Measurements from ENCODE around the gene LMF2. TPM values are rescaled to one million over a fixed set of nuclear protein-coding genes. Genes with fewer than 3 reads are reported as not detected.

LMF2 gene
- total RNA-seq, 1 experiment from 2014 or later, result 56.9 TPM

DNA sequence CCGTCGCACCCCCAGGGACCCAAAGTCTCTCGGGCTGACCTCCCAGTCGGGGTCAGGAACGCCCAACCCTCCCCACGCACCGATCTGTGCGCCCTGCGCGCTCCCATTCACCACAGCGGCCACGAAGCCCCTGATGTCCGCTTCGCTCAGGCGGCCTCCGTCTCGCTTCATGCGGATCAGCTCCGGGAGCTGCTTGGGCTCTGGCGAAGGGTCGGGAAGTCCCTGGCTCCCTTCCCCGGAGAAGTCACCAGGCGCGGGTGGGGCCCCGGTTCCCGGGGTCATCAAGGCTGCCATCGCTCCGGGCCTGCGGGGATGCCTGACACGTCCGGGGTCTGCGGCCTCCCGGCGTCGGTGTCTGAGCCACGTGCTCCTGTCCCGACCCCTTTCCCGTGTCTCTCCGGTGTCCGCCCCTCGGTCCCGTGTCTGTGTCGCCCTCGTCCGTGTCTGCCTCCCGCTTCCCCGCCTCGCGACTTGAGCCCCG, 22.0 kb upstream of the LMF2 start:
- Histone ChIP-seq H3K9me3 (ENCODE audit: control insufficient read depth in 1 of 2, insufficient read depth in 1 of 2, low read depth in 1 of 2, low read length in 2 of 2) (no peaks in the 10 kb centered on the region), H3K79me2 (ENCODE audit: insufficient read depth, low read length) (peaks cover 13% of the 10 kb centered on the region), H3K9me2 (ENCODE audit: insufficient read depth) (no peaks in the 10 kb centered on the region), H4K20me1 (ENCODE audit: insufficient read depth) (no peaks in the 10 kb centered on the region), H3K9ac (ENCODE audit: low read length) (peak overlapping the region; percentile 91), H3K4me3 (replicated peaks in 1 of 2; ENCODE audit: low read depth in 1 of 2, low read length in 2 of 2) (peak overlapping the region; percentile 92 to 96), H3K27ac (ENCODE audit: low read depth, low read length) (peak overlapping the region; percentile 100), H3K27me3 (ENCODE audit: insufficient read depth, low read length) (no peaks in the 10 kb centered on the region), H3K4me1 (ENCODE audit: control insufficient read depth in 1 of 2, insufficient read depth in 2 of 2, low read length in 2 of 2) (peaks cover 12 to 76% of the 10 kb centered on the region in 2 experiments; a peak in 3 of 4 replicates), H3K36me3 (ENCODE audit: control insufficient read depth in 1 of 2, insufficient read depth in 2 of 2, low read length in 2 of 2) (no peaks in the 10 kb centered on the region), H3K4me2 (ENCODE audit: low read length) (peak overlapping the region; percentile 93), H2AFZ (ENCODE audit: low read depth, low read length, poor library complexity, severe bottlenecking) (no peak overlapping the region)
- intact Hi-C loops (cut with micrococcal nuclease), result no loop called here
- ChIA-PET RAD21 (ENCODE audit: low non-redundant PET in 1 of 2, low total read pairs in 2 of 2, uncharacterized antibody in 2 of 2, unreplicated experiment in 2 of 2) (no interaction called here), CTCF (no interaction called here), POLR2A (interaction anchor here (1.4 kb wide), 1 partner anchor 16 kb away, joined by 7 read pairs; the partner anchor contains the start of gene KLHDC7B)
- TF ChIP-seq EZH2phosphoT487 (IDR thresholded peaks at IDR 0.05; ENCODE audit: borderline replicate concordance) (no peak), POLR2AphosphoS5 (IDR thresholded peaks at IDR 0.05; ENCODE audit: low read depth, low read length) (no peak), EZH2 (IDR thresholded peaks at IDR 0.05) (no peak), ELF1 (IDR thresholded peaks at IDR 0.05; ENCODE audit: borderline replicate concordance, low read depth) (no peak), CBX3 (IDR thresholded peaks at IDR 0.05; ENCODE audit: low read depth) (no peak), TCF7L2 (IDR thresholded peaks at IDR 0.05; ENCODE audit: borderline replicate concordance, extremely low read depth, insufficient read depth, insufficient read length) (no peak), FOSL1 (IDR thresholded peaks at IDR 0.05; ENCODE audit: low read depth) (no peak), ZFX (IDR thresholded peaks at IDR 0.05) (no peak), POLR2A (IDR thresholded peaks at IDR 0.05; ENCODE audit: borderline replicate concordance, extremely low read depth, insufficient read depth, insufficient read length) (no peak), EGR1 (IDR thresholded peaks at IDR 0.05; ENCODE audit: low read depth) (no peak), MAX (IDR thresholded peaks at IDR 0.05) (no peak), ZNF274 (IDR thresholded peaks at IDR 0.05; ENCODE audit: low read depth, low read length) (no peak), ZBTB33 (IDR thresholded peaks at IDR 0.05; ENCODE audit: extremely low read depth, insufficient replicate concordance, low read length) (no peak), SP1 (IDR thresholded peaks at IDR 0.05; ENCODE audit: low read depth) (no peak), CEBPB (IDR thresholded peaks at IDR 0.05; ENCODE audit: low read depth) (no peak), YY1 (IDR thresholded peaks at IDR 0.05; ENCODE audit: extremely low read depth, insufficient replicate concordance, low read depth, low read length) (no peak), SIN3A (IDR thresholded peaks at IDR 0.05; ENCODE audit: low read depth) (no peak), SRF (IDR thresholded peaks at IDR 0.05; ENCODE audit: low read depth) (no peak)
- TF ChIP-seq, protein P1, sequence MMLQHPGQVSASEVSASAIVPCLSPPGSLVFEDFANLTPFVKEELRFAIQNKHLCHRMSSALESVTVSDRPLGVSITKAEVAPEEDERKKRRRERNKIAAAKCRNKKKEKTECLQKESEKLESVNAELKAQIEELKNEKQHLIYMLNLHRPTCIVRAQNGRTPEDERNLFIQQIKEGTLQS (IDR thresholded peaks at IDR 0.05), result no peak
- TF ChIP-seq, protein P2, sequence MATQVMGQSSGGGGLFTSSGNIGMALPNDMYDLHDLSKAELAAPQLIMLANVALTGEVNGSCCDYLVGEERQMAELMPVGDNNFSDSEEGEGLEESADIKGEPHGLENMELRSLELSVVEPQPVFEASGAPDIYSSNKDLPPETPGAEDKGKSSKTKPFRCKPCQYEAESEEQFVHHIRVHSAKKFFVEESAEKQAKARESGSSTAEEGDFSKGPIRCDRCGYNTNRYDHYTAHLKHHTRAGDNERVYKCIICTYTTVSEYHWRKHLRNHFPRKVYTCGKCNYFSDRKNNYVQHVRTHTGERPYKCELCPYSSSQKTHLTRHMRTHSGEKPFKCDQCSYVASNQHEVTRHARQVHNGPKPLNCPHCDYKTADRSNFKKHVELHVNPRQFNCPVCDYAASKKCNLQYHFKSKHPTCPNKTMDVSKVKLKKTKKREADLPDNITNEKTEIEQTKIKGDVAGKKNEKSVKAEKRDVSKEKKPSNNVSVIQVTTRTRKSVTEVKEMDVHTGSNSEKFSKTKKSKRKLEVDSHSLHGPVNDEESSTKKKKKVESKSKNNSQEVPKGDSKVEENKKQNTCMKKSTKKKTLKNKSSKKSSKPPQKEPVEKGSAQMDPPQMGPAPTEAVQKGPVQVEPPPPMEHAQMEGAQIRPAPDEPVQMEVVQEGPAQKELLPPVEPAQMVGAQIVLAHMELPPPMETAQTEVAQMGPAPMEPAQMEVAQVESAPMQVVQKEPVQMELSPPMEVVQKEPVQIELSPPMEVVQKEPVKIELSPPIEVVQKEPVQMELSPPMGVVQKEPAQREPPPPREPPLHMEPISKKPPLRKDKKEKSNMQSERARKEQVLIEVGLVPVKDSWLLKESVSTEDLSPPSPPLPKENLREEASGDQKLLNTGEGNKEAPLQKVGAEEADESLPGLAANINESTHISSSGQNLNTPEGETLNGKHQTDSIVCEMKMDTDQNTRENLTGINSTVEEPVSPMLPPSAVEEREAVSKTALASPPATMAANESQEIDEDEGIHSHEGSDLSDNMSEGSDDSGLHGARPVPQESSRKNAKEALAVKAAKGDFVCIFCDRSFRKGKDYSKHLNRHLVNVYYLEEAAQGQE (IDR thresholded peaks at IDR 0.05; ENCODE audit: low read depth), result no peak
- no peak for ATAC-seq
- TSS peak; percentile 55 for BruUV-seq (replicated peaks)
- DNase-seq (ENCODE audit: low read depth, low spot score), result no peak
